Kasumi-1 (cell line): ENCODE data around the gene GRID1.

ENCODE experiments used
- DNase-seq, 2 experiments: peaks; one replicate each; lab custom pipeline; 2025; lab: John Stamatoyannopoulos, UW

The GRID1 gene

GRCh38 chr10:86312701-86313270 is 53.8 kb downstream of the GRID1 start:
- no peak for DNase-seq

- no peak for DNase-seq
Measured at GRCh38 chr10:86311906-86312305, 54.7 kb downstream of the GRID1 start.

DNA sequence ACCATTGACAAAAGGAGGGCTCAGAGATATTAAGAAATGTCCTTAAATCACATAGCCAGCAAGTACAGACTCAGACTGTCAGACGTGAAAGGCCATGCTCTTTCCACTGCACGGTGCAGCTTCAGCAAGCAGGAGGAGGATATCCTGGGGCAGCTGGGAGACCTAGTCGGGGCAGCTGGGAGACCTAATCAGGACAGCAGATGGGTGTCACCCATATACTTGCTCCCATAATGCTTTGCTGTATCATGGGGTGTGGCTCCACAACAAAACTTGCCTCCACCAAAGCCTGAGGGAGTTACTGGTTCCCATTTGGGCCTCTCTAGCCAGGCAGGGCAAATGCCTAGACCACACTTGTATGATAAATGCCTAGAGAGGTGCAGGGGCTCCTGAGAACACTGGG is 55.4 kb downstream of the GRID1 start:
- DNase-seq: no peak

DNA sequence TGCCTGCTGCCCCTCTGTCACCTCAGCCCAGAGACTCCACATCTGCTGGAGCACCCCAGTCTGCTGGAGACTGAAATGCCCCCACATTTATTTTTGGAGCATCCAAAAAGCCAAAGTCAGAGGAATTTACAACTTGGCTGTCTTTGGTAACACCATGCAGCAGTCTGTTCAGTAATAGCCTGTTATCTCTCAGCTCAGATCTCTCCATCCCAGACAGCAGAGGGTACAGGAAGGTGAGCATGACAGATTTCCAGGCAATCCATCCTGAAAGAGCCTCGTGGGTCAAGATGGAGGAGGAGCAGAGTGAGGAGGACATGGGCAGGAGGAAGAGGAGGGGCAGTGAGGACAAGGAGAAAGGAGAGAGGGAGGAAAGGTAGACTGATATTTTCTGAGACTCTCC is 55.9 kb downstream of the GRID1 start:
- DNase-seq: no peak

DNA sequence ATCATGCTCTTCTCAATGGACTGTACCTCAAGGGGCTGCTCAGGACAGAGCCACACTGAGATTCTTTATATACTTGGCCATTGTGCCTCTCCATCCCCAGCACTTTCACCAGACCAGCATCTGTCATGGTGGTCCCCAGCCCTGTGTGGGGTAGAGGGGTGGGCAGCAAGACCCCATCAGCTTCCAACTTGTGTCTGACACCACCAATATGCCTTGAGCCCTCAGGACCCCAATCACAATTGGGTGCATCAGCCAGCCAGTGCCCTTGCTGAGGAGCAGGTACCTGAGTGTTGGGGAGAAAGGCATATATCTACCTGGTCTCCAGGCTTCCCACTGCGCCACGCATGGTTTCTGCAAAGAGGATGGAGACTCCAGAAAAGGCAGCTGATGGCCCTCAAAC is 56.3 kb downstream of the GRID1 start:
- DNase-seq: no peak

GRCh38 chr10:86308056-86308455 is 58.5 kb downstream of the GRID1 start:
- no peak for DNase-seq

DNA sequence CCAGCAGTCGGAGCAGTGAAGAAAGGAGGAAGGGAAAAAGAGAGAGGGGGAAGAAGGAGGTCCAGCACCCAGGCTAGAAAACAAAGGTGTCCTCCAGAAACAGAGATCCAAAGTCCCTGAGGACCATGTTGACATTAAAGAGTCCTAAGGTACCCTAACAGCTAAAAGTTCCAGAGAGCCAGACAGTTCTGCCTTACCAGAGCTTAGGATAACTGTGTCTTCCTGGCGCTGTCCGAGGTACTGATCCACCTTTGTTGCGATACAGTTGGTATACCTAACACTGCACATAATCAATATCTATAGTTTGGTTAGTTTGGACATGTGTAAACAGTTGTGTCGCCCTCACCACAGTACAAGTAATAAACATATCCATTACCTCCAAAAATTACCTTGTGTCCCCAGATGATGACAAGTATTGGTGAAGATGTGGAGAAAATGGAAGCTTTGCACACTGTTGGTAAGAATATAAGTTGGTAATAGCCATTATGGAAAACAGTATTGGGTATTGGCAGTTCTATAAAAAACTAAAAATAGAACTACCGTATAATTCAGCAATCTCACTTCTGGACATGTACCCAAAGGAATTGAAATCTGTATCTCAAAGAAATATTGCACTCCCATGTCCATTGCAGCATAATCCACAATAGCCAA is 59.8 kb downstream of the GRID1 start:
- DNase-seq: peak; percentile 20 to 69

DNA sequence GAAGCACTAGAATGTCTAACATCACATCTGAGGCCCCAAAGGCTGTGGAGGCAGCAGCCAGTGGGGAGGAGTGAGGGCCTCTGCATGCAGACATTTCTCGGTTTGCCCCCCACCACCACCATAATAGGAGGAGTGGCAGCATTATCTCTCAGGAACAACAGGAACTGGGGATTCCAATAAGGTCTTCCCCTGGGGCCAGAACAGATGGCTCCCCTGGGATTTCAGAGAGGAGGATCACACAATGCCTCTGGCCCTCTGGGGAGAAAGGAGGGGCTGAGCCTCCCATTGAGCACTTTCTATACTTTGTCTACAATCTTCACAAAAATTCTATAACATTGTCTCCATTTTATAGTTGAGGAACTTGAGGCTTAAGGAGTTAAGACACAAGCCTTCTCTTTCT is 61.1 kb downstream of the GRID1 start:
- DNase-seq: no peak

DNA sequence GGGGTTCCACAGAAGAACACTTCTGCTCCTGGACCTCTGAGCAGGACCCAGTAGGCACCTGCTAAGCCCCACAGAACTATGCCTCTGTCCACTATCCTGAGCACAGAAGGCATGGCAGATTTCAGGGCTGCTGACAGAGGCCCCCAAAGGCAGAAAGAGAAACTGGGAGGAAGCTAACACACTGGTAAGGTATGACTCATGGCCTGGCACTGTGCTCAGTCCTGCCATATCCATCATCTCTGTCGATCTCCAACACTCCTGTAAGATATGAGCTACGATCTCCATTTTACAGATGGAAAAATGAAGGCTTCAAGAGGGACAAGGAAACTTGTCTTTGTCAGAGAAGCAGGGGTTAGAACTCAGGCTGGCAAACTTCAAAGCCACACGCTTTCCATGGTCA is 62.2 kb downstream of the GRID1 start:
- DNase-seq: no peak

GRCh38 chr10:86303626-86304025 is 63.0 kb downstream of the GRID1 start:
- no peak for DNase-seq

- no peak for DNase-seq
Measured at GRCh38 chr10:86301971-86302370, 64.6 kb downstream of the GRID1 start.

- DNase-seq: no peak
Measured at GRCh38 chr10:86300931-86301830, 65.4 kb downstream of the GRID1 start.

DNA sequence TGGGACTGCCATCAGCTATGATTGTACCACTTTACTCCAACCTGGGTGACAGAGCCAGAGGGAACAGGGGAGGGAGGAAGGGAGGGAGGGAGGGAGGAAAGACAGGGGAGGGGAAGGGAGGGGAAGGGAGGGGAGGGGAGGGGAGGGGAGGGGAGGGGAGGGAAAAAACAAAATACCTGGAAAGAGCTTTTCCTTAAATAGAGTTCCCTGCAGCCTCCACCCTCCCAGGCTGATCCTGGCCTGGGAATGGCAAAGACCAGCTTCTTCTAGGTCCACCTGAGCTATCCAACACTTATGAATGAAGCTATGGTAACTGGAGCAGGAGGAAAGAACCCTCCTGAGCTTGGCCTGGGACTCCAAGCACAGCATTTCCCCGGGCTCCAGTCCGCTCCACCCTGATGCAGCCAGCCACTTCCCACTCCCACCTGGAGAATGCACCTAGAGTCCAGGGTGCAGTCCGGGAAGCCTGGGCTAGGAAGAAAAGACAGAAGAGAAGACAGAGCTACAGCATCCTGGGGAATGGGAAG is 66.1 kb downstream of the GRID1 start:
- DNase-seq: no peak

GRCh38 chr10:86299562-86299961 is 67.0 kb downstream of the GRID1 start:
- DNase-seq: no peak

DNA sequence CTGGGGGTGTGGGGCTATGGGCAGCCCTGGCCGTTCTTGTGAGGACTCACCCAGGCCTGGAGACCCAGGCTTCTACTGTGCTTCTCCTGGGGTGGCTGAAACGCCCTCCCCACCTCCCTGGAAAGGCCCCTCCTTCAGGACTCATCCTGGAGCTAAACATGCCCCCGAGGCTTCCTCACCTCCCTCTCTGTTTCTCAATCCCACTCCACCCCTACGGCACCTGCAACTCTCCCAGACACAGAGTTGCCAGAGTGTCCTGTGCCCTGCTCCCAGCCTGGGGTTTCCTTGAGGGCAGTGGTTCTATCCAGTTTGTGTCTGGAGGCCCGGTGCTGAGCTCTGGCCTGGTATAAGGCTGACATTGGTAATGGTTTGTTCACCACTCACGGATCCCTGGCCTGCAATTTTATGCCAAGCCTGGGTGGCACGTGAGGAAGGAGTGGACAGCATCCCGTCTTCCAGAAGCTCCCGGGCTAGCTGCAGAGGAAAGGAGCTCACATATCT is 68.0 kb downstream of the GRID1 start:
- DNase-seq: no peak

DNA sequence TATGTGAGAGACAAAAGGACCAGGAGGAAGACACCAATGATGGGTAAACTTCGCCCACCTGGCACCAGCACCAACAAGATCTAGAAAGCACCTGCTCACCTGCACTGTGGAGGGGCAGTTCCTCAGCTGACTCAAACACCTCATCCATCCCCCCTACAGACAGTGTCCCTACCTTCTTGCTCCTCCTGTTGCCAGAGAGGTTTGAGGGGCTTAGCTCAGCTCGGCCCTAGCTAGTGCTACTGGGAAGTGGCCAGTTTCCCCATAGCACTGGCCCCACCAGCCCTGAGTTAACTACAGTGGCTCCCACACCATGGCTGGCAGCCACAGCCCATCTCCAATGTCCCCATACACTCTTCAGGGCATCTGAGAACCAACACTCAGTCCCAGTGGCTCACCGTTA is 70.8 kb downstream of the GRID1 start:
- DNase-seq: no peak

DNA sequence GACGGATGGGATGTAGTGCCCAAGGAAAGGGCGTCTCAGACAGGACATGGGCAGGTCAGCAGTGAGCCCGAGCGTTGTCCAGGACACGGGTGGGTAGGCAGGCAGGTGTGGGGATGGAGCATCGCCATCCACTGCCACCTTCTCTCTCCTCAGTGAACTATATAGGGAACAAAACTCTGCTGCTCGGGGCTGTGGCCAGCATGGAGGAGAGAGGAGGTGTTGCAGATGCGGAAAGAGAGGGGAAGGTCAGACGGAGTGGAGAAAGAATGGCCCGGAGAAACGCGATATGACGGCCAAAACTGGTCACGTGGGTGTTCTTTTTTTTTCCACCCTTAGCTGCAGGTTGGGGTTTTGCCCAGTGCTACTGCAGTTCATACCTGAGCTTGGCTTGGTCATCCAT is 71.2 kb downstream of the GRID1 start:
- DNase-seq: no peak

DNA sequence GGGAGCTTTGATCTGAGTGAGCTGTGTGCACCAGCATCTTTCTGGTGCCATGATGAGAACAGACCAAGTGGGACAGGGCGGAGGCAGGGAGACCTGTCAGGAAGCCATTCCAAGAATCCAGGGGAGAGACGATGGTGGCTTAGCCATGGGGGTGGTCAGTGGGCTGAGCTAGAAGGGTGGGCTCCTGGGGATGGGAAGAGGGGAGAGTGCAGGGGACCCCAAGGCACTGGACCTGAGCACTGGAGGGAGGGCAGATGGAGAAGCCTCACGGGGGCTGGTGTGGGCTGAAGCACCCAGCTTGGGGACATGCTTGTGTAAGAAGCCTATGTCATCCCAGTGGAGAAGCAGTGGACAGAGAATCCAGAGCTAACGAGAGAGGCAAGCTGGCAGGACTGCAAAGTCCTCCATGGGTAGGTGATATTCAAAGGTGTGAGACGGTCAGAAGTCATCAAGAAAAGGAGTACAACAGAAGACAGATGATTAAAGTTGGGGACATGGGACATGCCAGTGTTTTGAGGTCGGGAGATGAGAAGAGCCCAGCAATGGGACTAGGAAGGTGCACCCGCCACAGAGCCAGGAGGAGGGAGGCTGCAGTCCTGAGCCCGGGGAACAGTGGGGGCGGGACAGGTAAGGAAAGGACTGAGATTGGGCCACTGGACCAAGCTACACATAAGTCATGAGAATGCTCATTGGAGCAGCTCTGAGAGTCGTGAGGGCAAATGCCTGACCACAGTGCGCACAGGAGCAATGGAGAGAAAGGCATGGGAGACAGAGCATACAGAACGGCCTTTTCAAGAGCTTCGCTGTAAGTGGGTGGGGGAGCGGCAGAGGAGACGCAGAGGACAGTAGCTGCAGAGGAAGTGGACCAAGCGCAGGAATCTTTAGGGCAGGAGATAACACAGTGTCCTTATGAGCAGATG is 72.0 kb downstream of the GRID1 start:
- DNase-seq: no peak

DNA sequence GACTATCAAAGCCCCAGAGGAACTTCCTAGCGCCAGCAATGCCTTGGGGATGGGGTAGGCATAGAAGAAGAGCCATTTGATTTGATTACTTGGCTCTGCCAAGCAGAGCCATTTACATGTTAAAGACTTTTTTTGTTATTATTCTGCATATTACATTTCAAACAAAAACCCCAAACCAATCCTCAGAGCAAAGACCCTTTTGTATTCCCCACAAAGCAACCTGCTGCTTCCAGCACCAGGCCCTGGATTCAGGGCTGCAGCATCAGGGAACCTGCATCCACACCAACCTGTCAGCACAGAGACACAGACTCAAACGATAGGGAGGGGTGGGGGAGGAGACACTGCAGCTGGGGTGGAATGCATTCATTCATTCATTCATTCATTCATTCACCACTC is 73.2 kb downstream of the GRID1 start:
- DNase-seq: no peak

GRCh38 chr10:86292462-86293395 is 73.9 kb downstream of the GRID1 start:
- DNase-seq: no peak
